AG09309 (cell line): ENCODE measurements around the gene LRMDA.
A peak's percentile ranks its signal among the peaks of the same experiment; 100 is the strongest.

Source experiments
- DNase-seq: peaks from one replicate; pipeline ENCODE4 v3.0.0-alpha.2; 2010; ENCODE audit warnings: low read depth
- H3K4me3 ChIP-seq: 2 replicates; pipeline ENCODE4 v1.5.1; 2011; ENCODE audit warnings: mild to moderate bottlenecking, low read depth, low read length, moderate library complexity; ENCODE audit not compliant: control insufficient read depth
- CTCF ChIP-seq: IDR thresholded peaks from 2 replicates; pipeline ENCODE4 v1.5.1; 2011; ENCODE audit warnings: mild to moderate bottlenecking, low read depth, low read length, inconsistent platforms; ENCODE audit not compliant: insufficient read depth, control insufficient read depth; ENCODE audit errors: missing control alignments

The LRMDA gene

GRCh38 chr10:76396134-76396533 lies 964.7 kb downstream of the LRMDA start:
- DNase-seq = no peak
- TF ChIP-seq CTCF = no peak
- H3K4me3 ChIP-seq = no peak overlapping the region

- H3K4me3 ChIP-seq = no peak overlapping the region
- TF ChIP-seq CTCF = peak; percentile 15
- no peak for DNase-seq
Observed at GRCh38 chr10:76397181-76398042, 966.0 kb downstream of the LRMDA start.

- H3K4me3 ChIP-seq = no peak overlapping the region
- TF ChIP-seq CTCF = no peak
- DNase-seq = no peak
Observed at GRCh38 chr10:76398043-76398710, 966.8 kb downstream of the LRMDA start.

GRCh38 chr10:76399226-76399625 lies 967.8 kb downstream of the LRMDA start:
- no peak for DNase-seq
- TF ChIP-seq CTCF = no peak
- H3K4me3 ChIP-seq = no peak overlapping the region

- no peak for DNase-seq
- no peak overlapping the region for H3K4me3 ChIP-seq
- no peak for TF ChIP-seq CTCF
Observed at GRCh38 chr10:76401006-76401405, 969.6 kb downstream of the LRMDA start.

- TF ChIP-seq CTCF = no peak
- DNase-seq = no peak
Observed at GRCh38 chr10:76403912-76404311, 972.5 kb downstream of the LRMDA start.

More at GRCh38 chr10:76403912-76404311, 972.5 kb downstream of the LRMDA start:
- no peak overlapping the region for H3K4me3 ChIP-seq
